HCT116 (cell line): ENCODE measurements around the gene ALDH1L1. TPM values are rescaled to one million over a fixed set of nuclear protein-coding genes. Genes with fewer than 3 reads are reported as not detected.

Experiments used
- ATAC-seq: fragments of 200-7000 bp; cut with Tn5 transposase; 2 replicates; pipeline ENCODE4 v1.9.1; 2020; ENCODE audit warnings: mild to moderate bottlenecking, moderate library complexity
- BruUV-seq: library from RNA; stranded (reverse); fragments of 400-500 nt; replicated peaks from 2 replicates; lab custom pipeline; 2021; lab: Mats Ljungman, UMichigan
- CTCF ChIA-PET: fragments of 300-600 bp; sonication (Branson Sonifier 250); formaldehyde crosslinking; loops from one replicate; lab custom pipeline; 2021; ENCODE audit warnings: antibody characterized with exemption; lab: Charles Lee
- POLR2A ChIA-PET: fragments of 300-600, 350-600 bp; sonication (Branson Sonifier 250); formaldehyde crosslinking; loops from one replicate; lab custom pipeline; 2021; ENCODE audit warnings: antibody characterized with exemption; lab: Charles Lee
- RAD21 ChIA-PET, 2 experiments: fragments of 300-600 bp; sonication (Branson Sonifier 250); formaldehyde crosslinking; loops; one replicate each; lab custom pipeline; 2023; ENCODE audit warnings: low total read pairs in 2 of 2; ENCODE audit not compliant: uncharacterized antibody in 2 of 2, unreplicated experiment in 2 of 2, low non-redundant PET in 1 of 2; lab: Charles Lee
- DNase-seq: peaks from one replicate; pipeline ENCODE4 v3.0.0-alpha.2; 2010; ENCODE audit warnings: low read depth, low spot score
- H2AFZ ChIP-seq: fragments of 200-600 bp; shearing (Covaris generic), sonication (generic); 2 replicates; pipeline ENCODE4 v1.6.1; 2017; ENCODE audit warnings: low read depth, mixed run types, mixed read lengths, antibody characterized with exemption, low read length; ENCODE audit not compliant: poor library complexity, severe bottlenecking
- H3K27ac ChIP-seq: 2 replicates; pipeline ENCODE4 v1.5.1; 2012; ENCODE audit warnings: low read depth, low read length
- H3K27me3 ChIP-seq: fragments of 200-600 bp; sonication (generic); 2 replicates; pipeline ENCODE4 v1.6.1; 2016; ENCODE audit warnings: mixed run types, low read length, mixed read lengths; ENCODE audit not compliant: insufficient read depth
- H3K36me3 ChIP-seq, 2 experiments: fragments of 200-500 bp in 1 of 2; fragments of 200-600 bp in 1 of 2; sonication (Bioruptor generic) in 1 of 2; sonication (generic) in 1 of 2; 2 replicates each; pipeline versions ENCODE4 v1.5.1 to v1.6.1; 2014 to 2016; ENCODE audit warnings: low read length in 2 of 2, inconsistent platforms in 1 of 2, mixed read lengths in 1 of 2, mixed run types in 1 of 2; ENCODE audit not compliant: insufficient read depth in 2 of 2, control insufficient read depth in 1 of 2
- H3K4me1 ChIP-seq, 2 experiments: fragments of 200-600 bp in 1 of 2; sonication (generic) in 1 of 2; 2 replicates each; pipeline versions ENCODE4 v1.5.1 to v1.6.1; 2012 to 2017; ENCODE audit warnings: low read length in 2 of 2, inconsistent platforms in 1 of 2, mild to moderate bottlenecking in 1 of 2, mixed read lengths in 1 of 2, mixed run types in 1 of 2, moderate library complexity in 1 of 2; ENCODE audit not compliant: insufficient read depth in 2 of 2, control insufficient read depth in 1 of 2
- H3K4me2 ChIP-seq: fragments of 200-600 bp; sonication (generic); 2 replicates; pipeline ENCODE4 v1.6.1; 2017; ENCODE audit warnings: mixed run types, low read length, mixed read lengths
- H3K4me3 ChIP-seq, 2 experiments: fragments of 200-600 bp in 1 of 2; sonication (generic) in 1 of 2; replicated peaks in 1 of 2; 2 replicates each; pipeline ENCODE4 v1.5.1; 2011 to 2016; ENCODE audit warnings: low read length in 2 of 2, control low read depth in 1 of 2, low read depth in 1 of 2, mild to moderate bottlenecking in 1 of 2, mixed read lengths in 1 of 2, mixed run types in 1 of 2
- H3K79me2 ChIP-seq: fragments of 200-600 bp; sonication (generic); 2 replicates; pipeline ENCODE4 v1.6.1; 2017; ENCODE audit warnings: mild to moderate bottlenecking, mixed run types, low read length, moderate library complexity, mixed read lengths; ENCODE audit not compliant: insufficient read depth
- H3K9ac ChIP-seq: fragments of 200-600 bp; sonication (generic); 2 replicates; pipeline ENCODE4 v1.6.1; 2016; ENCODE audit warnings: low read length, mixed read lengths
- H3K9me2 ChIP-seq: fragments of 200-600 bp; sonication (generic), shearing (Covaris generic); 2 replicates; pipeline ENCODE4 v1.6.1; 2017; ENCODE audit warnings: mixed run types, mild to moderate bottlenecking, moderate library complexity; ENCODE audit not compliant: insufficient read depth
- H3K9me3 ChIP-seq, 2 experiments: fragments of 200-500 bp in 1 of 2; fragments of 200-600 bp in 1 of 2; sonication (Bioruptor generic) in 1 of 2; sonication (generic) in 1 of 2; 2 replicates each; pipeline ENCODE4 v1.6.1; 2014 to 2017; ENCODE audit warnings: low read length in 2 of 2, mixed read lengths in 2 of 2, inconsistent platforms in 1 of 2, low read depth in 1 of 2, mild to moderate bottlenecking in 1 of 2, mixed run types in 1 of 2, moderate library complexity in 1 of 2; ENCODE audit not compliant: control insufficient read depth in 1 of 2, insufficient read depth in 1 of 2
- H4K20me1 ChIP-seq: fragments of 200-600 bp; sonication (generic), shearing (Covaris generic); 2 replicates; pipeline ENCODE4 v1.6.1; 2017; ENCODE audit warnings: mixed run types, mild to moderate bottlenecking, moderate library complexity; ENCODE audit not compliant: insufficient read depth
- CEBPB ChIP-seq: IDR thresholded peaks from 2 replicates; pipeline ENCODE4 v1.6.1; 2012; ENCODE audit warnings: low read depth
- EGR1 ChIP-seq: IDR thresholded peaks from 2 replicates; pipeline ENCODE4 v1.6.1; 2012; ENCODE audit warnings: low read depth
- ELF1 ChIP-seq: IDR thresholded peaks from 2 replicates; pipeline ENCODE4 v1.6.1; 2012; ENCODE audit warnings: low read depth, borderline replicate concordance
- EZH2 ChIP-seq: fragments of 200-600 bp; sonication (generic); IDR thresholded peaks from 2 replicates; pipeline ENCODE4 v1.6.1; 2017; ENCODE audit warnings: antibody characterized with exemption, mixed run types
- JUND ChIP-seq: IDR thresholded peaks from 2 replicates; pipeline ENCODE4 v1.6.1; 2012
- POLR2AphosphoS5 ChIP-seq: IDR thresholded peaks from 2 replicates; pipeline ENCODE4 v1.6.1; 2011; ENCODE audit warnings: mild to moderate bottlenecking, low read depth, low read length, moderate library complexity
- RAD21 ChIP-seq: IDR thresholded peaks from 2 replicates; pipeline ENCODE4 v1.6.1; 2012; ENCODE audit warnings: low read depth, mild to moderate bottlenecking
- TCF7L2 ChIP-seq: IDR thresholded peaks from 2 replicates; pipeline ENCODE4 v1.7.0; 2011; ENCODE audit warnings: borderline replicate concordance, inconsistent platforms; ENCODE audit not compliant: insufficient read depth, insufficient read length; ENCODE audit errors: extremely low read depth
- YY1 ChIP-seq: IDR thresholded peaks from 2 replicates; pipeline ENCODE4 v1.6.1; 2011; ENCODE audit warnings: low read length, low read depth, moderate library complexity, mild to moderate bottlenecking; ENCODE audit not compliant: insufficient replicate concordance; ENCODE audit errors: extremely low read depth
- ZFX ChIP-seq: fragments of 450-650 bp; IDR thresholded peaks from 2 replicates; pipeline ENCODE4 v1.6.1; 2017
- ZNF274 ChIP-seq: fragments of 200-500 bp; sonication (Bioruptor generic); IDR thresholded peaks from 2 replicates; pipeline ENCODE4 v1.6.1; 2014; ENCODE audit warnings: mild to moderate bottlenecking, low read depth, low read length, inconsistent platforms
- intact Hi-C: fragments of 100-400 bp; cut with micrococcal nuclease; formaldehyde crosslinking; loops from 2 replicates; pipeline ENCODE4 v1.10.0; 2022
- total RNA-seq: library from RNA; stranded (reverse); gene quantifications from one replicate; pipeline ENCODE4 v1.2.1, GENCODE V29; 2021; ENCODE audit not compliant: unreplicated experiment
- TF ChIP-seq, protein P1 (sequence below), 3 experiments: fragments of 200-600 bp in 1 of 3; sonication (generic) in 1 of 3; IDR thresholded peaks in 2 of 3; conservative IDR thresholded peaks in 1 of 3; 2 replicates each; pipeline ENCODE4 v1.5.1; 2012 to 2017; ENCODE audit warnings: low read depth in 2 of 3, low read length in 2 of 3, antibody characterized with exemption in 1 of 3, borderline replicate concordance in 1 of 3, control low read depth in 1 of 3, mild to moderate bottlenecking in 1 of 3, mixed read lengths in 1 of 3, mixed run types in 1 of 3, moderate library complexity in 1 of 3; ENCODE audit not compliant: insufficient read depth in 1 of 3
- TF ChIP-seq, protein P2 (sequence below): IDR thresholded peaks from 2 replicates; pipeline ENCODE4 v1.6.1; 2012
- TF ChIP-seq, protein P3 (sequence below): IDR thresholded peaks from 2 replicates; pipeline ENCODE4 v1.6.1; 2012

ALDH1L1 gene
- total RNA-seq, 1 experiment from 2014 or later, result 0.81 TPM

DNA sequence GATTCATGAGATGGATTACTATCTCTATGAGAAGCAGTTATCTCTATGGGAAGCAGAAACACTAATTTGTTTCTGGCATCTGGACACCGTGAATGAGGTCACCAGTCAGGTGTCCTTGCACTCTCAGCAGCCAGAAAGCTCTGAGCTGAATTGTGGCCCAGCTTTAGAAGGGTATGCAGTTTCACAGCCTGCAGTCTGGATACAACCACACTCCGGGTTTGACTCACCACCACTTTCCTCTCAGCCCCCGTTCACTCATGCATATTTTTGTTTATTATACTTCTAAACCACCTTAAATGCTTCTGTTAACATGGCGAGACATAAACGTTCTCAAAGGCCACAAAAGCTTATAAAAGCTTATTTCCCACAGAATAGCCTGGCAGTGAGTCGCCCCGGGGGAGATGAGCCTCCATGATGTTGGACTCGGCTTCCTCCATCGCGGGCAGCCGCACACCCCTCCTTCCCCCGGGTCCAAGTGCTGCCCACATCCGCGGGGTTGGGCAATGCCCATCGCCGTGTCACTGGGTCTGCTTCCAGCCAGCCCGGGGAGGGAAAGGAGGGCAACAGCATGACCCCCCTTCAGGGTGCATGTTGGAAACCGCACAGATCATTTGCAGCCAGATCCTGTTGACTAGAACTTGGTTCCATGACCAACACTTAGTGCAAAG is 79.6 kb downstream of the ALDH1L1 start:
- DNase-seq (no peak), ATAC-seq (no peak)
- BruUV-seq, result no TSS peak
- Histone ChIP-seq H3K9me3 (no peaks in the 10 kb centered on the region), H3K36me3 (no peaks in the 10 kb centered on the region), H3K27ac (no peak overlapping the region), H3K27me3 (no peaks in the 10 kb centered on the region), H3K9me2 (no peaks in the 10 kb centered on the region), H2AFZ (no peak overlapping the region), H3K4me2 (no peak overlapping the region), H3K4me3 (no peak overlapping the region), H3K9ac (no peak overlapping the region), H4K20me1 (no peaks in the 10 kb centered on the region), H3K4me1 (no peaks in the 10 kb centered on the region), H3K79me2 (no peaks in the 10 kb centered on the region)
- CTCF ChIA-PET, result no interaction called here
- intact Hi-C loops, result no loop called here
- RAD21 ChIA-PET, result no interaction called here
- no peak for TF ChIP-seq TCF7L2
- no peak for TF ChIP-seq ZNF274
- POLR2A ChIA-PET, result no interaction called here

DNA sequence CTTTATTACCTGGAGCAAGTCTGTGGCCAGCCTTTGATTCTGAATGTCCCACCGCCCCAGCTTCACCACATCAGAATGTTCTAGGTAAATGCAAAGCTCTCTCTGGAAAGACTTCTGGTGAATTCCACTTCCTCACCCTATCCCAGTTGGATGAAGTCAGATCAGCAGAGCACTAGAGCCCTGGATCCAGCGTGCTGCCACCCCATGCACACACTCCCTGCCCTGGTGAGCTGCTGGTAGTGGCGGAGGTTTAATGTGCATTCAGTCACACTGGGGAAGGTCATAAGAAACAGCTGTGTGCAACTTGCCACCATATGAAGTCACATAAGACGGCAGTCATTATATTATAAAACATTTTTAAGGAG is 80.1 kb downstream of the ALDH1L1 start:
- Histone ChIP-seq H3K4me1 (no peaks in the 10 kb centered on the region), H3K27ac (no peak overlapping the region), H3K36me3 (no peaks in the 10 kb centered on the region), H4K20me1 (no peaks in the 10 kb centered on the region), H3K9ac (no peak overlapping the region), H3K27me3 (no peaks in the 10 kb centered on the region), H3K79me2 (no peaks in the 10 kb centered on the region), H3K9me2 (no peaks in the 10 kb centered on the region), H3K4me2 (no peak overlapping the region), H2AFZ (no peak overlapping the region)
- ChIA-PET RAD21 (no interaction called here), CTCF (no interaction called here), POLR2A (no interaction called here)
- BruUV-seq, result no TSS peak
- no peak for ATAC-seq
- DNase-seq, result no peak
- TF ChIP-seq EZH2, result no peak
- no peak for TF ChIP-seq RAD21
- no peak for TF ChIP-seq TCF7L2
- no peak for TF ChIP-seq POLR2AphosphoS5
- TF ChIP-seq, protein P1, sequence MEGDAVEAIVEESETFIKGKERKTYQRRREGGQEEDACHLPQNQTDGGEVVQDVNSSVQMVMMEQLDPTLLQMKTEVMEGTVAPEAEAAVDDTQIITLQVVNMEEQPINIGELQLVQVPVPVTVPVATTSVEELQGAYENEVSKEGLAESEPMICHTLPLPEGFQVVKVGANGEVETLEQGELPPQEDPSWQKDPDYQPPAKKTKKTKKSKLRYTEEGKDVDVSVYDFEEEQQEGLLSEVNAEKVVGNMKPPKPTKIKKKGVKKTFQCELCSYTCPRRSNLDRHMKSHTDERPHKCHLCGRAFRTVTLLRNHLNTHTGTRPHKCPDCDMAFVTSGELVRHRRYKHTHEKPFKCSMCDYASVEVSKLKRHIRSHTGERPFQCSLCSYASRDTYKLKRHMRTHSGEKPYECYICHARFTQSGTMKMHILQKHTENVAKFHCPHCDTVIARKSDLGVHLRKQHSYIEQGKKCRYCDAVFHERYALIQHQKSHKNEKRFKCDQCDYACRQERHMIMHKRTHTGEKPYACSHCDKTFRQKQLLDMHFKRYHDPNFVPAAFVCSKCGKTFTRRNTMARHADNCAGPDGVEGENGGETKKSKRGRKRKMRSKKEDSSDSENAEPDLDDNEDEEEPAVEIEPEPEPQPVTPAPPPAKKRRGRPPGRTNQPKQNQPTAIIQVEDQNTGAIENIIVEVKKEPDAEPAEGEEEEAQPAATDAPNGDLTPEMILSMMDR (IDR thresholded peaks at IDR 0.05 in 2 of 3, conservative IDR thresholded peaks at IDR 0.05 in 1 of 3; ENCODE audit: borderline replicate concordance in 1 of 3, insufficient read depth in 1 of 3, low read depth in 2 of 3, low read length in 2 of 3), result no peak
- no peak for TF ChIP-seq ELF1
- TF ChIP-seq, protein P2, sequence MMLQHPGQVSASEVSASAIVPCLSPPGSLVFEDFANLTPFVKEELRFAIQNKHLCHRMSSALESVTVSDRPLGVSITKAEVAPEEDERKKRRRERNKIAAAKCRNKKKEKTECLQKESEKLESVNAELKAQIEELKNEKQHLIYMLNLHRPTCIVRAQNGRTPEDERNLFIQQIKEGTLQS, result no peak
- TF ChIP-seq CEBPB, result no peak
- TF ChIP-seq YY1, result no peak
- TF ChIP-seq JUND, result no peak
- no peak for TF ChIP-seq ZFX
- TF ChIP-seq, protein P3, sequence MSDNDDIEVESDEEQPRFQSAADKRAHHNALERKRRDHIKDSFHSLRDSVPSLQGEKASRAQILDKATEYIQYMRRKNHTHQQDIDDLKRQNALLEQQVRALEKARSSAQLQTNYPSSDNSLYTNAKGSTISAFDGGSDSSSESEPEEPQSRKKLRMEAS, result no peak
- TF ChIP-seq EGR1, result no peak
- TF ChIP-seq, all 23 proteins: peak for 0
- intact Hi-C loops, result no loop called here
- Histone ChIP-seq H3K9me3 (no peaks in the 10 kb centered on the region), H3K4me3 (no peak overlapping the region)
